22Rv1 (cell line): ENCODE results near the gene ITGB3.

Source experiments
- ZFX ChIP-seq: fragments of 450-650 bp; IDR thresholded peaks from 2 replicates; pipeline ENCODE4 v1.6.1; 2017; ENCODE audit warnings: antibody characterized with exemption, borderline replicate concordance
- TF ChIP-seq, protein P1 (sequence below): fragments of 450-650 bp; IDR thresholded peaks from 2 replicates; pipeline ENCODE4 v1.5.1; 2017; ENCODE audit warnings: mild to moderate bottlenecking

DNA sequence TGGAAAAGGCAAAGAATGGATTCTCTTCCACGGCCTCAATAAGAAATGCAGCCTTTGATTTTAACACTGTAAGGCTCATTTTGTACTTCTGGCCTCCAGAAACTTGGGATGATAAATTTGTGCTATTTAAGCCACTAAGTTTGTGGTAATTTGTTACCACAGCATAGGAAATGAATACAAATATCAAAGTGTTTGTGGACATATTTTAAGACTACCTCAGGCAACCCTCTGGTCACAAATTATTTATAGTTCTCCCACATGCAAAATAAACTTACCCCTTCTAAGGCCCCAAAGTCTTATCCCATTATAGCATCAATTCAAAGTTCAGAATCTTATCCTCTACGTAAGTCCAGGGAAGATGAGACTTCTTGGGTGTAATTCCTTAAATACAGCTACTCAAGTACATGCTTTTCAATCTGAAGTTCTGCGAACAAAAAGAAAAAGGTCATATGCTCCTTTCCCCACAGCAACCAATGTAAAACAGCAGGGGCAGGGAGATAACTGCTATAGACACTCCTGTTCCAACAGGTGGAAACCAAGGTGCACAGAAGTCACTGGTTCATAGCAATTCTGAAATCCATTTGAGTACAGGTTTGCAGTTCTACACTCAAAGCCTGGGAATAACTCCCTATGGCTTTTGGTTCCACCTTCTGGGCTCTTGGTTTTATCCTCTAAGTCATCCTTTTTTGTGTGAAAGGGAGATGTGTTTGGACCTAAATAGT is 64.7 kb downstream of the ITGB3 start:
- TF ChIP-seq, protein P1, sequence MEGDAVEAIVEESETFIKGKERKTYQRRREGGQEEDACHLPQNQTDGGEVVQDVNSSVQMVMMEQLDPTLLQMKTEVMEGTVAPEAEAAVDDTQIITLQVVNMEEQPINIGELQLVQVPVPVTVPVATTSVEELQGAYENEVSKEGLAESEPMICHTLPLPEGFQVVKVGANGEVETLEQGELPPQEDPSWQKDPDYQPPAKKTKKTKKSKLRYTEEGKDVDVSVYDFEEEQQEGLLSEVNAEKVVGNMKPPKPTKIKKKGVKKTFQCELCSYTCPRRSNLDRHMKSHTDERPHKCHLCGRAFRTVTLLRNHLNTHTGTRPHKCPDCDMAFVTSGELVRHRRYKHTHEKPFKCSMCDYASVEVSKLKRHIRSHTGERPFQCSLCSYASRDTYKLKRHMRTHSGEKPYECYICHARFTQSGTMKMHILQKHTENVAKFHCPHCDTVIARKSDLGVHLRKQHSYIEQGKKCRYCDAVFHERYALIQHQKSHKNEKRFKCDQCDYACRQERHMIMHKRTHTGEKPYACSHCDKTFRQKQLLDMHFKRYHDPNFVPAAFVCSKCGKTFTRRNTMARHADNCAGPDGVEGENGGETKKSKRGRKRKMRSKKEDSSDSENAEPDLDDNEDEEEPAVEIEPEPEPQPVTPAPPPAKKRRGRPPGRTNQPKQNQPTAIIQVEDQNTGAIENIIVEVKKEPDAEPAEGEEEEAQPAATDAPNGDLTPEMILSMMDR = no peak
- no peak for TF ChIP-seq ZFX
